EH (cell line): ENCODE data around the gene TMSB4X.
"Not testable (repeated sequence)": the region's sequence is repeated elsewhere in the genome, so short reads cannot be mapped to it uniquely, and the experiment has no call there.

Source experiments
- DNase-seq: peaks from one replicate; pipeline ENCODE4 v3.0.0-alpha.2; 2015; ENCODE audit warnings: low read depth

Gene TMSB4X

DNA sequence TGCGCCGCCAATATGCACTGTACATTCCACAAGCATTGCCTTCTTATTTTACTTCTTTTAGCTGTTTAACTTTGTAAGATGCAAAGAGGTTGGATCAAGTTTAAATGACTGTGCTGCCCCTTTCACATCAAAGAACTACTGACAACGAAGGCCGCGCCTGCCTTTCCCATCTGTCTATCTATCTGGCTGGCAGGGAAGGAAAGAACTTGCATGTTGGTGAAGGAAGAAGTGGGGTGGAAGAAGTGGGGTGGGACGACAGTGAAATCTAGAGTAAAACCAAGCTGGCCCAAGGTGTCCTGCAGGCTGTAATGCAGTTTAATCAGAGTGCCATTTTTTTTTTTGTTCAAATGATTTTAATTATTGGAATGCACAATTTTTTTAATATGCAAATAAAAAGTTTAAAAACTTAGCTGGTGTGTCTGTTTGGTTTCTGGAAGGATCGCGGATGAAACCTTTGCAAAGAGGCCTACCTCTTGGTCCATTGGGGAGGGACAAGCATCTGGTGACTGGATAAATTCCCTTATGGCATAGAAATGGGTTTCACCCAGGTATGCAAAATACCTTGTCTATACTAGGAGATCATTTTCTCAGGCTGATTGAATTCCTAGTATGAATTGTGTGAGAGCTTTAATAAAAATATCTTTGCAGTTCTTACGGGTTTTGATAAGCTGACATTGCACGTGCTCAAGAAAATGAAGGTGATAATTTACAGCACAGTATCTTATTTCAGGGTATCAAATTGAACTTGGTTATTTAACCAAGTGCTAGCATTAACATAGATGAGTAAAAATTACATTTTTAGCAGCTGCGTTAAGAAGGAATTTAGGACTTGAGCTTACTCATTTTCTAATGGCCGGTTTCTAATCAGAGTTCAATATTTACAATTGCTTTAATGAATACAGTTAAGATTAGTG is 2.2 kb downstream of the TMSB4X start:
- DNase-seq, result peak; percentile 1

GRCh38 chrX:12977761-12978204 is 2.9 kb downstream of the TMSB4X start:
- no peak for DNase-seq

DNA sequence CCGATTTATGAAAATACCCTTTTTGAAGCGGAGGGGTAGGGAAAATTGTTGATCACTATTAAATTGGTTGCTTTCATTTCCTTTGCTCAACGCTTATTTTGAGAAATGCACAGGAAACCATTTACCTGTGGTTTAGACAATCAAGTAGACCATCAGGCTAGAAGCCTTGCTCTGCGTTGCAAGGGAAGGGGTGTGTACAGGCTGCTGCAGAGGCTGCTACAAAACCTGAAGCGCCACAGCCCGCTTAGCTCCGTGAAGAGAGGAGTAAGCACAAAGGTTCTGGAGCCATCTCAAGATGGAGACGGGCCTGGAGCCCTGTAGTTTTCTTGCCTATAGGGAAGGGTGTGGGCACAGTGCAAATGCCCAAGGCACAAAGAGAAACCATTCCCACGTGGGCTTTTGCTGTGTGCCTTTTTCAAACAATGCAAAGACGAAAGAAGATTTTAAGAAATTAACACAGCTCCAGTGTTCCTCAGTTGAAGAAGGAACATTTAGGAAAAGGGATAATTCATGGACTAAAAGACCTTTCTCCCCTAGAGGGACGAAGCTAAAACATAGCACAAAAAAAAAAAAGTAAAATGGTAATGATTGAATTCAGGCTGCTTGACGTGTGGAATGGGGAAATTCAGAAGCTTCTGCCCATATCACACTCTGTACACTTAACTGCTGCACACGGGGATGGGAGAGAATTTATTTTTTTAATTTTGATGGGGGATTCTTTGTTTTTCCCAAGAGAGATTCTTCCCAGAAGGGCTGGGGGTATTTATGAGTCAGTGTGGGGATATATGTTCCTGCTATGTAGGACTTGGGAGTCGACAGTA is 3.5 kb downstream of the TMSB4X start:
- peak; percentile 83 for DNase-seq

- DNase-seq, result no peak
These were observed 4.2 kb downstream of the TMSB4X start for GRCh38 chrX:12979026-12979607.

DNA sequence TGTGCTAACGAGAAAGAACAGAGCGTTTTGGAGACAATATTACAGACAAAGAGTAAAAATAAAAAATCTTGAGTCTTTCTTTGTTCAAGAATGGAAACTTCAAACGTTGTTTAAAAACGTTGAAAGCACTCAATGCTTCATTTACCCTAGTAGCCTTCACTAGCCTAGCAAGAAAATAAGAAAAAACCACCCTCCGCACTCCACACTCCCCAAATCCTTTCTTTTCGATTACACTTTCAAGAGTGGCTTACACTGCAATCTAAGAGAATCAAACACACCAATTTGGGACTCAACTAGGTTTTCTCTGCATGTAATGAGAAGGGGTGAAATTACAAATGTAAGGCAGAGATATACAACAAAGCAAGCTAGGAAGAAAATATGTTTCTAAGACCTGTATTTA is 4.7 kb downstream of the TMSB4X start:
- DNase-seq, result no peak

DNA sequence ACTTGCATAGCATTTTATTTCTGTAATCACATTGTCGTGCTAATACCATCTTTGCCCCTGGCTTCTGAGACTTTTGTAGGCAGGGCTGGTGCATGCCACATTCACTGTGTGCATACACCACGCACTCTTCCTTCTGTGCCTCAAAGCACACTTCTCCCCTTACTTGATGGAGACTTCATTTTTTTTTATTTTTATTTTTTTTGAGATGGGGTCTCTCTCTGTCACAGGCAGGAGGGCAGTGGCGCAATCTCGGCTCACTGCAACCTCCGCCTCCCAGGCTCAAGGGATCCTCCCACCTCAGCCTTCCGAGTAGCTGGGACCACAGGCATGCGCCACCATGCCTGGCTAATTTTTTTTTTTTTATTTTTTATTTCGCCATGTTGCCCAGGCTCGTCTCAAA is 5.1 kb downstream of the TMSB4X start:
- DNase-seq, result not testable (repeated sequence)

DNA sequence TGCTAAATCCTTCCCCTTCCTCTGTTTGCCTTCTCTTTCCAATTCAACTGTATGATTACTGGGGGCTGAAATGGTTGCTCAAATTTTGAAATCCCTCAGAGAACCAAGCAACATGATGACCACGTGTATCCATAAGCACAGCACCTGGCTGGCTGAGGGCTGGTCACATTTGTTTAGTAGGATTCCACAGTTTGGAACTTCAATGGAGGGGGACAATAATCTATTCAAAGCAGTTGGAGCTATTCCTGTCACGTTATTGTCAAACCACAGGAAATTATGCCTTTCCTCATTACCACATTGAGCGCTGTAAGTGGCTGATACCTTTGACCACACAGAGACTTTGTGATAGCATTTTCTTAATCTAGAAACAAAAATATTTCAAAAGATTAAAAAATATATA is 7.0 kb downstream of the TMSB4X start:
- DNase-seq, result no peak

GRCh38 chrX:12984603-12985319 is 9.9 kb downstream of the TMSB4X start:
- peak; percentile 35 for DNase-seq

DNA sequence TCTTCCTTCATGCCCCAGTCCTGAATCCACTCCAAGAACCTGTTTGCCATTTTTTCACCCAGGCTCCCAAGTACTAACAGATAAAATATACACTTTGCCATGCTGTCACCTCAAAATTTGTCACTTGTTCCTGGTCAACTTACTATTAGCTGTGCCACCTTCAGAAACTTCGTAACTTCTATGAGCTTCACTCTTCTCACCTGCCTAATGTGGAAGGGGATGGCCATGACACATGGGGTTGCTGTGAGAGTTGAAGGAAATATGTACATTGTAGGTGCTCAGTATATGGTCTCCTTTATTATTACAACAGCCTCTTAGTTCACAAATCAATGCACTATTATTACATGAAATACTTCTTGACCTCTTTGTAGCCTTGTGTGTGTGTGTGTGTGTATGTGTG is 10.4 kb downstream of the TMSB4X start:
- DNase-seq, result no peak

GRCh38 chrX:12986164-12986779 is 11.4 kb downstream of the TMSB4X start:
- DNase-seq, result no peak

DNA sequence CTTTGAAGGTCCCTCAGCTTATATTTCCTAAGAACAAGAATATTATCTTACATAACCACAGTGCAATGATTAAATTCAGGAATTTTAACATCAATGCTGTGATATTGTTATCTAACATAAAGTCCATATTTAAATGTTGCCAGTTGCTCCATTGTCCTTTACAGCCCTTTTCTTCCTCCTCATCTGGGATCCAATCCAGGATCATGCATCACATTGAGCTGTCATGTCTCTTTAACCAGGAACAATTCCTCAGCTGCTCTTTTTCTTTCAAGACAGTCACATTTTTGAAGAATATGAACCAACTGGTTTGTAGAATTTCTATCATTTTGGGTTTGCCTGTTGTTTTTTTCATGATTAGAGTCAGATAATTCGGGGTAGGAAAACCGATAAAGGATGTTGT is 12.0 kb downstream of the TMSB4X start:
- DNase-seq, result peak; percentile 14

GRCh38 chrX:12987340-12987739 is 12.4 kb downstream of the TMSB4X start:
- no peak for DNase-seq

- no peak for DNase-seq
These were observed 13.1 kb downstream of the TMSB4X start for GRCh38 chrX:12987900-12988594.

DNA sequence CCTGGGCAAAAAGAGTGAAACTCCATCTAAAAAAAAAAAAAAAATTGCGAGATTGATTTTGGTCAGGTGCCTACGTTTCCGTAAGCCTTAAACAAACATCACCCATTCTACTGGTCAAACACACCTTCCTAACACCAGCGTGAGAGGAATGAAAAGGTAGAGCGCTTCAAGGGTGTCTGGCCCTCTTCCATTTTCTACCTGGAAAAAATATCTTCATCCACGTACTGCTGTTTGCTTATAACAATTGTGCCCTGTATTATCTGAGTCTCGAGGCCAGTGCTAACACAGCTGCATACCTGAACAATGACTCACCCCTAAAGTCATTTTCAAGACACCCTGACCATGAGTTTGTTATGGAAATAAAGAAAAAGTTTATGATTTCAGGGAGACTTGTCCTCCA is 13.9 kb downstream of the TMSB4X start:
- peak; percentile 71 for DNase-seq

DNA sequence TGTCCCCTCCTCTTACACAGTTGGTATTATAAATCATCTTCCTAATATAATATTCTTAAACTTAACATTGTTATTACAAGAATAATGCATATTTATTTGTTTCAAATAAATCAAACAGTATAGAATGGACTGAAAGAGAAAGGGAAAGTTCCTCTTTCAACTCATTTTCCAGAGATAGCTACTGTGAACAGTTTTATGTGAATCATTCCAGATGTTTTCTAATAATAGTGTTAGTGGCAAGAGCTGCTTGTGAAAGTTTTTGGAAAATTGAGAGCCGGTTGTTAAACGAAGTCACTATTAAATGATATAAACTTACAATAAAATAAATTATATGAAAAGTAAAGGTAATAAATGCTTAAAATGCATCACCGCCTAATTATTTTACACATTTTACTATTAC is 14.6 kb downstream of the TMSB4X start:
- no peak for DNase-seq

DNA sequence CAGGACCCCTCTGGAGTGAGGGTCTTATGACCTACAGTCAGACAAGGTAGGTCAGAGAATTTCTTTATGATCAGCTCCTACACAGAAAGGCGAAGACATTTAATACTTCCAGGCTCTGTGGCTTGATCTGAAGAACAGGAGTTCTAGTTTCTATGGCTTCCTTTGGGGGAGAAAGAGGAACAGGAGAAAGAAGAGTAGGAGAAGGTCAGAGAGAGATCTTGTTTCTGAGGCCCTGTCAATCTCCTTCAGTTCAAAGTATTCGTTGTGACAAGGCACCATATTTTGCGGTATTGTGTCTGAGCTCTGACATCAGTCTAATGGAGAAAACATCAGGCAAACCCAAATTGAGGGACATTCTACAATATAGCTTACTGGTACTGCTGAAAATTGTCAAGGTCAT is 16.7 kb downstream of the TMSB4X start:
- no peak for DNase-seq

DNA sequence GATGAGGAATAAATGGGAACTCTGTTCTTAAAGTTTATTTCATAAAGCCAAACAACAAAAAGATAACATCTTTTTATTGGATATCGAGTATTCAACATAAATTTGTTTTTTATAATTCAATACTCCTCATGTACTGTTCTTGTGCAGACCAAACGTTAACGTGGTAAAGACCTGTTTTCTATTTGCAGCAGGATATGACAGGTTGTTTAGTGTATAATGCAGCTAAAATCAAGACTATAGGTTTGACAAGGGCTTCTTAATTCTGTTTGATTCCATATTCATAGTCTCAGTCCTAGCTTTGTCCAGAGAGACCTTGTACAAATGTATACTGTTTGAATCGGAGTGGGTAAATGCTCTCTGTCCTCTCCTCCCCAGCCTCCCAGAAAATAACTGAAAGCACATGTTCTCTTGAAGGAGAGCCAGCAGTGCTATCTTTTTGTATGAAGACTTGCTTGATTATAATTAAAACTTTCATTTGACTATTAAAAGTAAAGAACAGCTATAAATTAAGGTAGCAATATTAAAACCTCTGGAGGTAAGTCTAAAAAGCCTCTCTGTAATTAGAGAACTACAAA is 17.7 kb downstream of the TMSB4X start:
- DNase-seq, result no peak

DNA sequence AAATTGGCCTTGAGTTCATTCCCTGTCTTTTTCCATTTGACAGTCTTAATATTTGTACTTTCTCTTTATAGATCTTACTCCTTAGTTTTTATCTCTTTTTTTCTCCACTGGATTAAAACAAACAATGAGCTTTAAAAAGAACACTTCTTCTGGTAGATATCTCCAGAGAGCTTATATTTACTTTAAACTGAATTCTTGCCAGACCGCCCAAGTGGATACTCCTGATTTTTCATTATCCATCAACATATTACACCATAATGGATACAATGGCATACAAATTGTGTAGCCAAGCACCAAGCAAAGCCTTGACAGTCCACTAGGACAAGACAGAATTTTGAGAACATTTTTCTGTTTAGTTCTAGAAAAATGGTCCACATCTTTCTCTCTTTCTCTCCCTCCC is 18.9 kb downstream of the TMSB4X start:
- DNase-seq, result no peak

DNA sequence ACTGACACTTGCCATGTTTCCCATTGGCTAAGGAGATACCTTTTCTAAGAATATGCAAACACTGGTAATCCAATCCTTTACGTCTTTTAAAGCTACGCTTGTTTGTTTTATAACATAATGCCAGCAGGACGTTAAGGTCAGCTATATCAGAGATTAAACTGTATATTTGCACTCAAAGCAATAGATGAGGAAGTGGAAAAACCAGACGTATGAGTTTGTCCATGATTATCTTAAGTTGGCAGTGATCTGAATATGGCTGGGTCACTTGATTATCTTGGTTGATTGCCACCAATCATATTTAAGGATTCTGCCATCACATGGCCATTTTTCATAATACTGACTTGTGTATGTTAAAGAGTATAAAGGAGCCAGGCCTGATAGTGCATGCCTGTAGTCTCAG is 19.4 kb downstream of the TMSB4X start:
- DNase-seq, result no peak

DNA sequence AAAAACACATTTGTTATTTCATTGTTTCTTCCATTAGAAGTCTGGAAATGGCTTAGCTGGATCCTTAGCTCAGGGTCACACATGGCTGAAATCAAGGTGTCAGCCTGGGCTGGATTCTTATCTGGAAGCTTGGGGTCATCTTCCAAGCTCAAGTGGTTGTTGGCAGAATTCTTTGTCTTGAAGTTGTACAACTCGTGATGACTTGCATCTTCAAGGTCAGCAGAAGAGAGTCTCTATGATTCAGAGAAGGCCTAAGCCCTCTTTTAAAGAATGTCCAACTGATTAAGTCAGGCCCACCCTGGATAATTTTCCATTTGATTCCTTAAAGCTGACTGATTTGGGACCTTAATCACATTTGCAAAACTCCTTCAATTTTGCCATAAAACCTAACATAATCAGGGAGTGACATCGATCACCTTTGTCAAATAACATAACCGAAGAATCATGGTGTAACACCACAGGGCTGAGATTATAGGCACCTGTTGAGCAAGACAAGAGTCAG is 22.1 kb downstream of the TMSB4X start:
- DNase-seq, result no peak
